SKM-1 treated with dmso at 0.1 percent for 144 hours (cell line): ENCODE measurements around the gene IRF1.
"Not testable (repeated sequence)": the region's sequence is repeated elsewhere in the genome, so short reads cannot be mapped to it uniquely, and the experiment has no call there.

Source experiments
- DNase-seq: peaks from one replicate; lab custom pipeline; 2025; ENCODE audit not compliant: unreplicated experiment; lab: John Stamatoyannopoulos, UW

The IRF1 gene

GRCh38 chr5:132444061-132444460 is 46.5 kb downstream of the IRF1 start:
- no peak for DNase-seq

DNA sequence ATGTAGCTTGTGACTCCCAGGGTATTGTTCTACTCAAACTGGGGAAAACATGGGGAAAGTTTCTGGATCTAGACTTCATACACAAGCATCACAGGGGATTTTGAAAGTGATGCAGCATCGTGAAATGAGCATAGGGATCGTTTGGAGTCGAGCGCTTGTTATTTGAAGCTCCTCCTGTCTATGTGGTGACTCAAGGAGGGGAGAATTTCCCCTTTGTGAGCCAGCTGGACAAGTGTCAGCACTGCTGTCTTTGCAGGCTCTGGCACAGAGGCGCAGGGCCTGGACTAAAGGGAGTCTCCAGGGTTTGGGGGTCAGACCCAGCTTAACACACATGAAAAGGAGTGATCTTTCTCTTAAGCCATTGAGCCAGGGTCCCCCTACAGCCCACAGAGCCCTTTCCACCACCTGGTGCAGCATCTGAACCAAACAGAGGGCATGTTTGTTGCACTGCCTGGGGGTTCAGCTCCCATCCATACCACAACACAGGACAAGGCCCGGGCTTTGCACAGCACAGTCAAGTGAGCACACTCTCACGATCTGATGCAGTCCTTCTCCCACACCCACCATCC is 51.0 kb downstream of the IRF1 start:
- no peak for DNase-seq

DNA sequence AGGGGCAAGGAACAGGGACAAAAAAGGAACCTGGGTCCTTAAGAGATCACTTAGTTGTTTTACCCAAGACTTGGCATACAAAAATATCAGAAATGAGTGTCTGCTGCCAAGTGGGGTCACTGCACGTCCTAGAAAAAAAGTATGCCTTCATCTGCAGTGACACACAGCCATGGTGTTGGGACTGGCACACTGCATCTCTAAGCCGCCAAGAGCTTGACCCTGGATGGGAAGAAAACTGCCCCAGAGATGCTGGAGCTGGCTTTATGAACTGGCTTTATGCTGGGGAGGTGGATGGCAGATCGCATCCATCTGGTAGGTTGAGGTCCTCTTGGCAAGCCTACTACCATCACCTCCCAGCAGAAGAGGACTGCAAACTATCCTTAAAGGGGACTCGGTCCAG is 51.7 kb downstream of the IRF1 start:
- DNase-seq, result no peak

GRCh38 chr5:132438267-132438645 is 52.3 kb downstream of the IRF1 start:
- DNase-seq, result not testable (repeated sequence)

DNA sequence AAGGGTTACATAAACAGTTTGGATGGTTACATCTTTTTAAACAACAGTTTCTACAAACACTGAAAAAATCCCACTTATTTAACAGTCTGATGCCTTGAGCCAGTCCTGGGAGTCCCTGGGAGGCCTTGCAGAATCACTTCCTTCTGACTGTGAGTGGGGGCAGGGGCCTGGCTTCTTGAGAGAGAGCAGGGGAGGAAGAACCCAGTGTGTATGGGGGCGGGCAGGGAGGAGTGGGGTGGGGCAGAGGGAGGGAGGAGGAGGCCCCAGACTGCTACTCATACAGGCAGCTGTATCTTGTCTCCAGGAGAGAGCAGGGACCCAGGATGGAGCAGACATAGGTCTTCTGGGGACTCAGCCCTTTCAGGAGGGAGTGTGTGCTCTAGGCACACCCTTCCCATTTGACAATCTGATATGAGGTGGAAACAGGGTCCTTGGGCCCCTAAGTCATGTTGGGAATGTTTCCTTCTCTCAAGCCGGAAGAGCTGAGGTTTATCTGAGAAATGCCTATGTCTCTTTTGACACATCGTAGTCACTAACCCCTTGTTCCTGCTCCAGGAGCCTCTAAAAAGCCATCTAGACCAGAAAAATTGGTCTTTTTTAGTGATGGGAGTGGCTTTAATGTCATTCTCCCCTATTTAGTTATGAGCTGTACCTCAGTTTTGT is 52.8 kb downstream of the IRF1 start:
- DNase-seq, result peak; percentile 74

- DNase-seq, result no peak
These were observed 53.6 kb downstream of the IRF1 start for GRCh38 chr5:132436936-132437335.

DNA sequence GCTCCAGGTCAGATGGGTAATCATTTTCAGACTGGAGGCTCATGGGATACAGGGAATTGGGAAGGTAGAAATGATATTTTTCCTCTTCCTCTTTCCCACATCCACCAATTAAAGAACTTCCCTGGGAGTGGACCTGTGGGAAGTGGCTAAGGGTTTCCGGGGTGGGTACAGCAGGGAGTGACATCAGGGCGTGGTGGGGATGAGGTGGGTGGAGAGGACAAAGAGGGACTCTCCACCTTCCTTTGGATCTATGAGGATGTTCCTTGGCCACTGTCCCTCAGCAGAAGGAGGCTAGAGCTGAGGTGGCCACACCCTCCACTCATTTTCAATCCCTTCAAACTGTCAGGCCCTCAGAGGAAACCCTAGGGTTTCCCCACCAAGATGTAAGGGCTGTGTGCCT is 54.7 kb downstream of the IRF1 start:
- DNase-seq, result no peak

GRCh38 chr5:132435447-132435846 is 55.1 kb downstream of the IRF1 start:
- DNase-seq, result no peak

DNA sequence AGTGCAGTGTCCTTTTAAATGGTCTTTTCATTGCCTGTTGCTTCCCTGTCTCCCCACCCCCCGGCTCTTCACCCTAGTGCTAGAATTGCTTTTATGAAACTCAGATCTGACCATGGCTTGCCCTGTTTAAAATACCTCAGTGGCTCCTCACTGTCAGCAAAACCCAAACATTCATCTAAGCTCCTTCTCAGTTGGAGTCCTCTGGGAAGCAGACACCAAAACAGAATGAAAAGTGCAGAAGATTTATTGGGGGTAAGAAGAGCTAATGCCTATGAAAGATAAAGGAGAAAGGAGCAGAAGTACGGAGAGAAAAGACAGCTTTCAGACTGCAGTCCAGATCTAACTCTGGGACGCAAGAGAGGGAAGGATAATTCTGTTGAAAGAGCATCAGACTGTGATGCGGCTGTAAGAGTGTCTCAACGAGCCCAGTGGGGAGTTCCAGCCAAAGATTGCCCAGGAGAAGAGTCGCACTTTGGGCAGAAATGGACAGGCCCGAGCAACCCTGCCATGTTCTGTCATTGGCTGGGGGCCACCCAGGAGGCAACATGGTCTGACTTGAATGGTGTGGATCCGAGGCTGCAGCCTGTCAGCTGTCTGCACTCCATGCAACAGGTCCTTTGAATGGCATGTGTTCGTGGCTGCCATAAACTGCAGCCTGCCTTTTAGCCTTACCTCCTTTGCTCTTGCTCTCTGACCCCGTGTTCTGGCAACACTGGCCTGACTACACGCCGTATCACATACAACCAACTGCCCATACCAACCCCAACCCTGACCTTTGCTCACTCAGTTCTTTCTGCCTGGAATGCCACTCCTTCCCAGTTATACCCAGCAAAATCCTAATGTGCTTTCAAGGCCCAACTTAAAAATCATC is 55.9 kb downstream of the IRF1 start:
- no peak for DNase-seq

- DNase-seq, result no peak
These were observed 57.4 kb downstream of the IRF1 start for GRCh38 chr5:132433141-132433540.

DNA sequence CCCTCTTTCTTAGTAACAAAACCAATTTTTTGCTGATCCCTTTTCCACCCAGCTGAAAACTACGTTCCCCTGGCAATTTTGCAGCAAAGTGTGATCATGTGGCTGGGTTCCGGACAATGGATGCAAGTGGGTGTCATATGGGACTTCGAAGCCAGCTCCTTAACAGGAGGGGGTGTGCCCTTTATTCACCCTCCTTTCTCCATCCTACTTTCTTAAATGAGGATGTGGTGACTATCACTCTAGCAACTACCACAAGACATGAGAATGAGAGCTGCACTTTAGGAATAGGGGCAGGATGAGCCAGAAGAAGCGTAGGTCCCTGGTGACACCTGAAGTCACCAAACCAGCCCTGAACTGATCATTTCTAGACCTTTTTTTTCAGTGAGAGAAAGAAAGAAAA is 58.9 kb downstream of the IRF1 start:
- peak; percentile 19 for DNase-seq
